GM19468 (cell line): ENCODE data around the gene FBLN7.
"Not testable (repeated sequence)": the region's sequence is repeated elsewhere in the genome, so short reads cannot be mapped to it uniquely, and the experiment has no call there.

Source experiments
- ATAC-seq: cut with Tn5 transposase; IDR thresholded peaks from one replicate; pipeline ENCODE4 v1.9.1; 2021; ENCODE audit warnings: mild to moderate bottlenecking, moderate library complexity, moderate number of reproducible peaks; ENCODE audit not compliant: unreplicated experiment; ENCODE audit errors: extremely low read depth

FBLN7 gene

DNA sequence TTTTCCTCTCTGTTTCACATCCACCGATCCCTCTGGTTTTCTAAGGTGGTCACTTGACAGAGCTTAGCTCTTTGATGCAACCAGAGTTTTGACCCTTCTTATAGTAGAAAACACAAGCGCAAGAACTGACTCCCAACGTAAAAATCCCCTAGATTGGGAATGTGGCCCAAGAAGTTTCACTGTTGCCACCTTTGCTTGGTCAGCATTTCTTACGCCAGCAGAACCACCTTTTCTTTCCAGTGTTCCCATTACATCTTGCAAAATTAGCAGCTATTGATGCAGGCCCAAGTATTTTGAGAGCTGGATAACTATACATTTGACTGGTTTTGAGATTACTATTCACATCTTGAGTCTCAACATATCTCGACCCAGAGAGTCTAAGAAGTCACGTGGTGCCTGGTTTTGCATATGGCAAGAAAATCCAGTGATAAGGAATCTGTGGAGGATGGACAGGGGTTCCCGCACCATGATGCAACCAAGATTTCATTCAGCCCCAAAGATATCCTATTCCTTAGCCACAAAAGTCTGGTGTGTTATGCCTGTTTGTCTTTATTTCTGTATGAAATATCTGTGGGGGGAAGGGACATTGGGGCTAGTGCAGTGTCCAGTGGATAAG, 37.9 kb downstream of the FBLN7 start:
- ATAC-seq = no peak

DNA sequence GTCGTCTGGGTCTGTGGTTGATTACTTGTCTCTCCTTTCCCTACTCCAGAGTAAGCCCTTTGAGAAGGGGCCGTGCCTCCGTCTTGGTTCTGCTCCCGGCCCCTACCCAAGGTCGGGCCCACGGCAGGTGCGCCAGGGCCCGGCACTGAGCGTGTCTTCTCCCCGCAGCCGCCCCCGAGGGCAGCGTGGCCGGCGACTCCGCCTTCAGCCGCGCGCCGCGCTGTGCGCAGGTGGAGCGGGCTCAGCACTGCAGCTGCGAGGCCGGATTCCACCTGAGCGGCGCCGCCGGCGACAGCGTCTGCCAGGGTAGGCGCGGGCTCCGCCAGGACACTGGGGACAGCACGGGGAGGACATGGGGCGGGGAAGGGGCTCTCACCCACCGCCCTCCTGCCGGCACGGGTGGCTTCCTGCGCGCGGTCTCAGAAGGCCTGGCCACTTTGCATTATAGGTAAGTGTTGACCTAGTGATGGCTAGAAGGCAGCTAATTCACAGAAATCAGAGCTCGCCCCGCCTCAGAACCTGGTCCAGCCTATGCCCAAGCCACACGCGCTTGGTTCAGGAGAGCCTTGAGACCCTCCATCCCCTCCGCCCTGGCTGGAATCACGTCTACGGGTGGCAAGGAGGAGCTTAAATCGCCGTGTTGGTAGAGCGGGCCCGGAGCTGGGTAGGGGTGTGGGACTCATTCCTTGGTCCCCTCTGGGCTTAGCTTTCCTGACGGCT, 43.5 kb downstream of the FBLN7 start:
- no peak for ATAC-seq

DNA sequence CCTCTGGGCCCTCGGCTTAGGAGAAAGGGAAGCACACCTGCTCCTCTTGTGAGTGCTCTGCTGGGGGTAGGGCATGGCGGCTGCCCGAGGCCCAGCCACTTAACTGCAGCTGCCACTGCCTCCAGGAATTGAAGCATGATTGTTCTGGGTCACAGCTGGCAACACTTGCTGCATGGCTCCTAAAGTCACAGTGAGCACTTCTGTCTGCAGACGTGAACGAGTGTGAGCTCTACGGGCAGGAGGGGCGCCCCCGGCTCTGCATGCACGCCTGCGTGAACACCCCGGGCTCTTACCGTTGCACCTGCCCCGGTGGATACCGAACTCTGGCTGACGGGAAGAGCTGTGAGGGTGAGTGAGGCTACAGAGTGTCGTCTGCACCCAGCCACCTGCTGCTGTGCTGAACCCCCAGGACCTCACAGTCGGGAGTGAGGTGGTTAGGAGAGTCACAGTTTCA, 44.4 kb downstream of the FBLN7 start:
- ATAC-seq = no peak

DNA sequence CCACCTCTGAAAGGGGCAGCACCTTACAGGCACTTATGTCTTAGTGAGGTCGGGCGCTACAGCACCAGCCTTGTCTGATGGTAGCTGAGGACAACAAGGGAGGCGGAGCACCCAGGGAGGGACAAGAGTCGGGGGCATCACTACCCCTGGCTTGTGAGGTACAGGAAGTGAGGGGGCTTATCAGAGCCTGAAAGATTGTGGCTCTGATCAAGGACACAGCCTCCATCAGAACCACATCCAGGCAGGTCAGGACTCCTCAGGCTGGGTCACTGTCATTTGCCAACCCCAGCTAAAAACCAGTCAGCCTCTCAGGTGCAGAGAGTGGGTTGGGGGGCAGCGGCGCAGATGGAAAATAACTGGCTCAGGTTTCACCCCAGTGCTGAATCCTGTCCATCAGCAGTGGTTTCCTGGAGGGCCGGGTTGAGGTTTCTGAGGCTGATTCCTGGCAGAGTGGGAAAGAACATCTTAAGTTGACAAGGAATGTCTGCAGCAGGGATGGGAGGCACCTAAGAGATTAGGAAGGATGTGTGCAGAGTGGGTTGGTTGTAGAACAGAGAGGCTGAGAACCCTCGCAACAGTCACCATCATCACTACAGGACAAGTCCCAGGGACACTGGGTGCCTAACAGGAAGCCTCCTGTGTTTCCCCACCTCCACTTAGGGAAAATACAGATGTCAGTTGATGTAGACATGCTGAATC, 45.3 kb downstream of the FBLN7 start:
- ATAC-seq = no peak

DNA sequence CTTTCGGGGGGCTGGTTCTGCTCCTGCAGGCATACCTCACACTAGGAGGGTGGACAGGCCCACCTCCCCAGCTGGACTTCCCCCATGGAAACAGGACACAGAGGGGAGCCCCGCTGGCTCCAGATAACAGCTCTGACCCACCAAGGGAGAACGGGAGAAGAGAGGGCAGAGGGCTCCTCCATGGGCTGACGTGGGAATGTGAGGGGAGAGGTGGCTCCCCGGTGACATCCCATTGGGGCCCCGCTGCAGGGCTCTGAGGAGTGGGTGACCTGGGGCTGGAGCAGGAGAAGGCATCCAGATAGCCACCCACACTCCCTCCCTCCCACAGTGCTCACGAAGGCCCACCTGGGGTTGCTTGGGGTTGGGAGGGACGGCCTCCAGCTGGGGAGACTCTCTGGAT, 45.9 kb downstream of the FBLN7 start:
- ATAC-seq = no peak

DNA sequence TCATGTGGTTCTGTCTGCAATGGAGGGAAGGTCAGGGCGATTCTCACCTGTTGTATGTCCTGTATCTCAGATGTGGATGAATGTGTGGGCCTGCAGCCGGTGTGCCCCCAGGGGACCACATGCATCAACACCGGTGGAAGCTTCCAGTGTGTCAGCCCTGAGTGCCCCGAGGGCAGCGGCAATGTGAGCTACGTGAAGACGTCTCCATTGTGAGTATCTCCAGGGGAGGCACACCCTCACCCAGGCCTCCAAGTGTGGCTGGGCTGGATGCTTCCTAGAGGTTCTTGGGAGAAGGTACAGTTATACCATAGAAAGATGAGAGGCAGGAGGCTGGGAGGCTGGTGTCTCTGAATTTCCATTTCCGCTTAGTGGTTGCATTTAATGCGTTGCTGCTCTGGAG, 46.9 kb downstream of the FBLN7 start:
- no peak for ATAC-seq

DNA sequence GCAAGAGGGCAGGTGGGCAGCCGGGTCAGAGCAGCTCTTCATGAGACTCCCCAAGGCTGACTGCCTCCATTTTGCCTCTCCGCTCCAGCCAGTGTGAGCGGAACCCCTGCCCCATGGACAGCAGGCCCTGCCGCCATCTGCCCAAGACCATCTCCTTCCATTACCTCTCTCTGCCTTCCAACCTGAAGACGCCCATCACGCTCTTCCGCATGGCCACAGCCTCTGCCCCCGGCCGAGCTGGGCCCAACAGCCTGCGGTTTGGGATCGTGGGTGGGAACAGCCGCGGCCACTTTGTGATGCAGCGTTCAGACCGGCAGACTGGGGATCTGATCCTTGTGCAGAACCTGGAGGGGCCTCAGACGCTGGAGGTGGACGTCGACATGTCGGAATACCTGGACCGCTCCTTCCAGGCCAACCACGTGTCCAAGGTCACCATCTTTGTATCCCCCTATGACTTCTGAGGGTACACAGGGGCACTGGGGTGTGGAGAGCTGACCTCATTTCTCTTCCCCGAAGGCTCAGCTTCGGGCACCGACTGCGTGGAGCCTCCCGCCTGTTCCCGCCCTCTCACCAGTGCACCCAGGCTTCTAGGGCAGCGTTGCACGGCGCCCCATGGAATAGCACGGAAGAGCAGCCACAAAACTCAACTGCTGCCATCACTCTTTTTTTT, 49.0 kb downstream of the FBLN7 start:
- ATAC-seq = no peak

DNA sequence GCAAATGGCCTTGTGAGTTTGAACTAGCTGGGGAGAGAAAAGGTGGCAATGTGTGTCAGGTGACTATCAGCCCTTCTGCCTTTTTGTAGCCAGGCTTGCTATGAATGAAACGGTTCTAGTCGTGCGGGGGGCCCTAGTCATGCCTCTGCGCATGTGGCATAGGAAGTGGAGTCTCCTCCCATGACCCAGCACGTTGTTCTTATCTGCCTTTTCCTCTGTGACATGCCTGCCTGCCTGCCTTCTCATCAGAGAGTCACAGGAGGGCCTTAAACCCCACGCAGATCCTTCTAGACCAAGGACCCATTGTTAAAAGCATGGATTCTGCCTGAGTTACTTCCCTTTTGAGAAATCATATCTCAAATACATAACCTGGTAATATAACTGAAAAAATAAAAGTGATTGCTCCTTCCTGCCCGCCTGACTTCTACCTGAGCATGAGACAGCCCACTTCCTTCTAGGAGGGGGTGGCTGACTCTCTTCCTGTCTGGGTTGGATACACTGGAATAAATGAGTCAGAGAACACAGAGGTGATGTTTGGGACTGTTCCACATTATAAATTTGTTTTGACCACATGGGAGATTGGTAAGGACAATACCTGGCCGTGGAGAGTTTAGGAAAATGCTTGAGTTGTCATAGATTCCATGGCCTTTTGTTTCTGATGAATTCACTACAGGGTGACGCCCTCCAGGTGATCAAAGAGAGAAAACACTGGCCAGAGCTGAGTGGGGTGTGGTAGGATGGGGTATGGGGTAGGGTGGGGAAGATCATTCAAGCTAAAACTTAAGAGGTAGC, 49.8 kb downstream of the FBLN7 start:
- no peak for ATAC-seq

DNA sequence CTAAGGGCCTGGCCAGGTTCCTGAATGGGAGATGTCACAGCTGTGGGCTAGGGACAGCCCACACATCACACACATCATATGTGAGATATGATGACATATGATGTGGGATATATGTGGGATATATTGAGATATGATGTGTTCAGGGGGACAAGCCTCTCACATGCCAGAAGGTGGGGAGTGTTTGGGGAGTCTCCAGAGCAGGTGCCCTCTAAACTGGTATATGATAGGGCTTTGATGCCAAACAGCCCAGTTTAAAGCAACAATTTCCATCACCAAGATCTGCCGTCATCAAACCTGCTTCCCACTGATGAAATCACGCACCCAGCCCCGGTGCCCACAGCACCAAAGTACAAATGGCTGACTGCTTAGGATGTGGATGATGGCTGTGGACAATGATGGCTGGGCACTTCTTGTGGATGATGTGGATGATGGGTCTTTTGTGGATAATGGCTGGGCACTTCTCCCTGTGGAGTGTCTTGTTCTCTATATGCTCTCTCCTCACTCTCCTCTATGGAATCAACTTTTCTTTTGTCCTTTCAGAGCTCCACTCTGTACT, 50.9 kb downstream of the FBLN7 start:
- ATAC-seq = no peak

DNA sequence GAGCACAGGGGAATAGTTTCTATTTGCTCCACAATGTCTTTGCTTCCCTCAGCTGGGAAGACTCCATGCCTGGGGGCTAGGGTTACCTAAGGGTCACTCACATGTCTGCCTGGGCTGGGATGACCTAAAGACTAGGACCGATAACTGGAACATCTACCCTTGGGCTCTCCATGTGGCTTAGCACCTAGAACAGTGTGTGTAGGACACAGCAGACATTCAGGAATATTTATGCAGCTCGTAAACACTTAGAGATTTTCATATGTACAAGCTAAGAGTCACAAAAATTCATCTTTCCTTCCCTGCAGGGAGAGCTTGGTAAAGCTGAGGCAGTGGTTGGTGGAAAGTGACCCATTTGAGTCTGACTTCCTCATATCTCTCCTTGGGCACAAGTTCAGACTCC, 55.8 kb downstream of the FBLN7 start:
- no peak for ATAC-seq

DNA sequence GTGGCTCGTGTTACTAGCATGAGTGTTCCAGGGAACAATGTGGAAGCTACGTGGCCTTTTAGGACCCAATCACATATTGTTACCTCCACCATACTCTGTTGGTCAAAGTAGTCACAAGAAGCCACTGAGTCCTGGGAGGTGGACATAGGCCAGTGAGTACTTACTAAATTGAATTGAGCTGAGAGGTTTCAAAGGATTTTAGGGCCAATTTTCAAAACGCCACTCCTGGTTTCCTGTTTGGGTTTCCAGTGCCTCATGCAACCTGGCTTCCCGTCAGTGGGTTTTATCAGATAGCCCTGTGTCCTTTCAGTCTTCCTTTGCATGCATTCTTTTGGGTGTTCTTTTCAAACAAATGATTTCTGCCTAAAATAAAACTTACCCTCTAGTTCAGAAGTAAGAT, 56.3 kb downstream of the FBLN7 start:
- no peak for ATAC-seq

DNA sequence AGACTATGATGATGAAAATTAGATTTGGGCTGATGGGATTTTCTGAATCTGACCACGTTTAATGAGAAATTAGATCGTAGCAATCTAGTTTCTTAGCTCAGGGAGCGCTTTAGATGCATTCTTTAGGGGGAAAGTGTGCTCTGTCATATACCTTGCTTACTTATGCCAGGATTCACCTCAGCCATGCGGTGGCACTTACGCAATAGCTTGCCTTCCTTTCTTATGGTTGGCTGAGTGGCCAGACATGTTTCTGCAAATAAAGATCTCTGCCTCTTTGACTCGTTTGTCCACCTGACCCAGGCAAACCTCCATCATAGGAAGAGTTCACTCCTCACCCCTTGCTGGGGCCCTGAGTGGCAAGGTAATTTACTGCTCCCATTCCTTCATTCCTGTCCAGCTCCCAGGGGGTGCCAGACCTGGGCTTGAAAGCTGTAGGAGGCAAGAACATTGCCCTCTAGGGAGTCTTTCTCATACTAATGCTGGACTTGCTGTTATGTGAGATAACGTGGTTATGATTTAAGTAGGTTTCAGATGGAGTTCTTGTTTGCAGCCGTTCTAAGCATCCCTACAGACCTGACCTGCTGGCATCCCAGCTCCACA, 57.1 kb downstream of the FBLN7 start:
- no peak for ATAC-seq

DNA sequence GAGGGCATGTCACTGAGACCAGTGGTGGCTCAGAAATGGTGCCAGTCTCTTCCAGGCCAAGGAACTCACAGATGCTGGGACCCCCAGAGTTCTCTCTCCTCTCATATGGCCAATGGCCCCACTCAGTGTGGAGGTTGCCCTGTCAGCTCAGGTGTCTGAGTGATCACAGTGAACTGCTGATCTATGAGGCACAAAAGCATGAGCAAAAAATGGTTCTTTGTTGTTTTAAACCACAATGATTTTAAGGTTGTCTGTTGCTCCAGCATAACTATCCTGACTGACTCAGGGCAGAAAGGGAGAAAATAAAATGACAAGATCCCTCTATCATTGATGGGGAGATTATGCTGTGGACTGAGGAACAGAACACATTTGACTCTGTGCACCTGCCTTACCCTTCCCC, 57.8 kb downstream of the FBLN7 start:
- no peak for ATAC-seq

DNA sequence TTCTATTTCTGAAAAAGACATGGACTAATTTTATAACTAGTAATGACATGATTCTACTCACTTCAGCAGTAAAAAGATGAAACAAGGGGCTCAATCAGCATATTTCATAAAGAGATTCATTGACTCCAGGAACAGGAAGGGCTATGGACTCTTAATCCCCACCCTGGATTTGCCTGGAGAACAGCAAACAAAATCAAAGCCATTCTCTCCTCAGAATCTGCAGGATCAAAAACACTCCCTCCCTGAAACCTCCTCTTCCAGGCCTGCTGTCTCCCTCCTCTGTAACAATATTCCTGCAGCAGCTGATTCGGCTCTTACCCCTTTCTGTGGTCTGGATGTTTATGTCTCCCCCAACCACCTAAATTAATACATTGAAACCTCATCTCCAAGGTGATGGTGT, 59.7 kb downstream of the FBLN7 start:
- no peak for ATAC-seq

DNA sequence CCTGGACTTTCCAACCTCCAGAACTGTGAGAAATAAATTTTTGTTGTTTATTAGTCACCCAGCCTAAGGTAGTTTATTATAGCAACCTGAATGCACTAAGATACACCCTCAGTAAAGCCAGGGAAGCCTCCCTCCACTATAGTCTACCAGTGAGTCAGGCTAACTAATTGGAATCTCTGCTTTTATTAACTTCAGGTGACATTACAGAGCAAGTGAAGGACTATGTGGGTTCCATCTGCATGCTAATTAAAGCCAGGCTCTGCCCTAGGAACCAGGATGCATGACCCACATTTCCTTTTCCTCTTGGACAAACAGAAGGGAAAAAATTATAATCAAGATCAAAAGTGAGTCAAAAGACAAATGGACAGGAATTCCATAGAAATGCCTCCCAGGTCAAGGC, 60.6 kb downstream of the FBLN7 start:
- ATAC-seq = no peak

DNA sequence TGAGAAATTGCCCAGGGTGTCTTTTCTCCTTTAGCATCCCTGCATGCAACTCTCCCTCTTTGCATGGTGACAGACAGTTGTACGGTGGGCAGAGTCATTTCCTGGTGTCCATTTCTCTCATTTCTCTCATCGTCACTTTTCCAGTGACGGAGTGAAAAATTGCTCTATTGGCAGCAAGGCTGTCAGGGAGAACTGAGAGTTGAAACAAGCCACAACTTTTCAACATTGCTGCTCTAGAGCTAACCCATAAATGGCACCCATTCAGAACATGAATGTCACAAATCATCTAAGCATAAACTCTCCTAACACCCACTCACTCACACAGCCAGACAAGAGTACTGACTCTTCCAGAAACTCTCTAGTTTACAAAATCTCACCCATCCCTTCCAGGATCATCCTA, 61.0 kb downstream of the FBLN7 start:
- ATAC-seq = no peak

DNA sequence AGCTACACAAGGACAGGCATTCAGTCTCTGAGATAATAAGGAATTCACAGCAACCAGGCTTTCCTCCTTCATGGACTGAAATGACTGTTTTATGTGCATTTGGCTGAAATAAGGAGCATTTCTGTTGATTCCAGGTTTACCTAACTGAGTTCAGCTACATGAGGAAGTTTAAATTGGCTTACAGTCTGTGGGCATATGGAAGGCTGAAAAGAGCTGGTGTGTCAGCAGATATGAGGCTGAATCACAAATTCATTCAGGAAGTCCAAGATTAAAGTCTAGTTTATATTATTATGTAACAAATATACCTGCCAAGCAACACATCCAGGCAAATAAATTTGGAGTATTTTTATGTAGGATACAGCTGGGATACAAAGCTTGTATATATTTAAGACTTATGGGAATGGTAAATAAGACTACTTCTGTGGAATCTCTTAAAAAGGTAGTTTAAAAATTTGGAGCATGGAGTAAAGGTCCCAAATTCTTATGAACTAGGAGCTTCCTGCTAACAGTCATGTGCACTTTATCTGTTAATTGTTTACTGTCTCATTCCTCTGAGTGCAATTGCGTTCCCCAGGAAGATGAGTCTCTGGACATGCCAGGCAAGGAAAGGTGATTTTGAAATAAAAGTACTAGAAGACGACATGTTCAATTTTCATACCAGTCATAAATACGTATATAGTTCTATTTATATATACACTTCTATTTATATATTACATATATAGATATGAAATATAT, 63.7 kb downstream of the FBLN7 start:
- no peak for ATAC-seq

DNA sequence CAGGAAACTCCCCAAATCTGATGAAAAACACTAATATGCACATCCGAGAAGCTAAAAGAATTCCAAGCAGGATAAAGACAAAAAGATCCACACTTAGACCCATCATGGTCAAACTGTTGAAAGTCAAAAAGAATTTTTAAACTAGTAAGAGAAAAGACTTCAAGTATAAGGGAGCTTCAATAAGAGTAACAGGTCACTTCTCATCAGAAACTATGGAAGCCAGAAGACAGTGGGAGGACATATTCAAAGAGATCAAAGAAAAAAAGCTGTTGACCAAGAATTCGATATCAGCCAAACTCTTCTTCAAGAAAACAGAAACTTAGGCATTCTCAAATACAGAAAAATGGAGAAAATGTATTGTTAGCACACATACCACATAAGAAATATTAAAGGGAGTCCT, 66.2 kb downstream of the FBLN7 start:
- ATAC-seq = no peak

DNA sequence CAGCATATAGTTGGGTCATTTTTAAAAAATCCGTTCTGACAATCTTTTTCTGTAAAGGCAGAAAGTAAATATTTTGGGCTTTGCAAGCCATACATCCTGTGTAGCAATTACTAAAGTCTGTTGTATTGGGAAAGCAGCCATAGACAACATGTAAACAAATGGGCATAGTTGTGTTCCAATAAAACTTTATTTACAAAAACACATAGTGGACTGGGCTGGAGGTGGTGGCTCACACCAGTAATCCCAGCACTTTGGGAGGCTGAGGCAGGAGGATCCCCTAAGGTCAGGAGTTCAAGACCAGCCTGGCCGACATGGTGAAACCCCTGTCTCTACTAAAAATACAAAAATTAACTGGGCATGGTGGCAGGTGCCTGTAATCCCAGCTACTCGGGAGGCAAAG, 69.7 kb downstream of the FBLN7 start:
- not testable (repeated sequence) for ATAC-seq
